K562 (cell line): ENCODE data around the gene FEN1. TPM values are rescaled to one million over a fixed set of nuclear protein-coding genes. Genes with fewer than 3 reads are reported as not detected.

Experiments
- ESRRA ChIP-seq: fragments of 450-650 bp; IDR thresholded peaks from 2 replicates; pipeline ENCODE4 v1.6.1; 2014; ENCODE audit warnings: low read depth, mild to moderate bottlenecking, moderate library complexity, borderline replicate concordance
- FOSL1 ChIP-seq: fragments of 200-800 bp; sonication (Bioruptor generic); conservative IDR thresholded peaks from 2 replicates; pipeline ENCODE4 v1.6.1; 2016; ENCODE audit warnings: missing genetic modification characterization, missing compliant biosample characterization
- FOXA1 ChIP-seq: fragments of 450-650 bp; IDR thresholded peaks from 2 replicates; pipeline ENCODE4 v1.6.1; 2016; ENCODE audit warnings: mild to moderate bottlenecking, borderline replicate concordance
- LEF1 ChIP-seq: fragments of 450-650 bp; IDR thresholded peaks from 2 replicates; pipeline ENCODE4 v1.6.1; 2016; ENCODE audit warnings: mild to moderate bottlenecking
- MGA ChIP-seq: fragments of 450-650 bp; IDR thresholded peaks from 2 replicates; pipeline ENCODE4 v1.6.1; 2016; ENCODE audit warnings: mild to moderate bottlenecking, moderate library complexity
- RAD51 ChIP-seq: fragments of 450-650 bp; IDR thresholded peaks from 2 replicates; pipeline ENCODE4 v1.7.1; 2016; ENCODE audit warnings: low read depth, mild to moderate bottlenecking, borderline replicate concordance
- RBBP5 ChIP-seq: fragments of 200-600 bp; sonication (generic); IDR thresholded peaks from 2 replicates; pipeline ENCODE4 v1.6.1; 2012; ENCODE audit warnings: borderline replicate concordance, mild to moderate bottlenecking, low read length, control low read depth, inconsistent platforms; ENCODE audit not compliant: insufficient read depth, poor library complexity, severe bottlenecking
- SMARCC2 ChIP-seq: fragments of 450-650 bp; IDR thresholded peaks from 2 replicates; pipeline ENCODE4 v1.6.1; 2017; ENCODE audit warnings: antibody characterized with exemption, moderate library complexity, mild to moderate bottlenecking, low read depth
- TSC22D4 ChIP-seq: fragments of 450-650 bp; IDR thresholded peaks from 2 replicates; pipeline ENCODE4 v1.6.1; 2016; ENCODE audit warnings: missing genetic modification characterization, missing biosample characterization, control low read depth
- ZMIZ1 ChIP-seq, 2 experiments: fragments of 150-350 bp in 1 of 2; IDR thresholded peaks; 2 replicates each; pipeline ENCODE4 v1.6.1; 2012 to 2016; ENCODE audit warnings: low read depth in 2 of 2, low read length in 2 of 2, mild to moderate bottlenecking in 1 of 2, moderate library complexity in 1 of 2
- ZNF274 ChIP-seq: IDR thresholded peaks from 2 replicates; pipeline ENCODE4 v1.6.1; 2011; ENCODE audit warnings: low read depth, mild to moderate bottlenecking, low read length, moderate library complexity, borderline replicate concordance
- polyA plus RNA-seq, 8 experiments: library from polyadenylated mRNA; depleted of rRNA in 4 of 8; stranded (reverse) in 5 of 8; unstranded in 3 of 8; fragments of >200 nt; fragmentation: Nextera tagmentation in 2 of 8; fragmentation: Illumina TruSeq in 1 of 8; extraction: Ambion mirVana in 2 of 8; extraction: Trizol in 1 of 8; gene quantifications; 2 replicates each; pipeline versions ENCODE4 v1.2.1 to v1.2.3, GENCODE V29; 2011 to 2014; ENCODE audit warnings: inconsistent platforms in 1 of 8, missing spikeins in 1 of 8
- total RNA-seq, 7 experiments: library from RNA; depleted of rRNA in 6 of 7; stranded (reverse); fragments of >200 nt in 6 of 7; fragmentation: Illumina TruSeq in 2 of 7; extraction: Trizol in 2 of 7; gene quantifications; 2 replicates each; pipeline versions ENCODE4 v1.2.1 to v1.2.3, GENCODE V29; 2011 to 2021; ENCODE audit warnings: low replicate concordance in 1 of 7

FEN1 gene
- total and polyA plus RNA-seq, 9 of the 15 experiments (the other 6 are each of a cell fraction or from before 2014, with no cell fraction given): 58.1 to 156 (median 137) TPM

GRCh38 chr11:61841636-61842527 lies 49.2 kb downstream of the FEN1 start (continued):
- peak; percentile 73; the same call in 1 of the 2 replicates for TF ChIP-seq ESRRA
- peak; percentile 80; the same call in 1 of the 2 replicates for TF ChIP-seq SMARCC2
- peak; percentile 83 for TF ChIP-seq RBBP5
- peak; percentile 38; the same call in 1 of the 2 replicates for TF ChIP-seq FOSL1 (tag)
- TF ChIP-seq LEF1: peak; percentile 96
- peak; percentile 52; the same call in 1 of the 2 replicates for TF ChIP-seq RAD51
- no peak; the same call in 1 of the 2 replicates for TF ChIP-seq MGA
- no peak for TF ChIP-seq TSC22D4 (tag)
- TF ChIP-seq ZNF274: no peak
- TF ChIP-seq ZMIZ1 (IDR thresholded peaks at IDR 0.05; ENCODE audit: low read depth in 2 of 2, low read length in 2 of 2): peak; percentile 14 to 80; a peak in 2 of 4 replicates
- no peak for TF ChIP-seq FOXA1
